Measurements from ENCODE around the gene CHN2.
A peak's percentile ranks its signal among the peaks of the same experiment; 100 is the strongest.

Gene CHN2

DNA sequence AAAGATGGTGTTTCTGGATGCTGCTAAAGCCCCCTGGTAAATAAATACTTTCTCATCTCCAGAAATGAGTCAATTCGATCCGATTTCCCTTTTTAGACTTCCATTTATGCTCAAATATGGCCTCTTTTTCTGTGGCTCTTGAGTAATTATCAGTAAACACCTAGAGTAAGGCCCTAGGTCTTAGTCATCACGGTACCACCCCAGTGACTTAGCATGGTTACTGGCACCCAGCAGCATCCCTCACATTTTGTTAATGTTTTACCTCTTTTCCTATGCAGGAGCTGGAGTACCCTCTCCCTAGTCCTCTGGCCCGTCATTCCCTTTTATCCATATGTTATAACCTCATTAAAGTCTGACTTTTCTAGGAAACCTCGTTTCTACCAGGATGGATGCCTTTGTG lies 19.5 kb downstream of the CHN2 start:
- Histone ChIP-seq H3K27ac (no peak overlapping the region), H3K4me3 (no peak overlapping the region)

DNA sequence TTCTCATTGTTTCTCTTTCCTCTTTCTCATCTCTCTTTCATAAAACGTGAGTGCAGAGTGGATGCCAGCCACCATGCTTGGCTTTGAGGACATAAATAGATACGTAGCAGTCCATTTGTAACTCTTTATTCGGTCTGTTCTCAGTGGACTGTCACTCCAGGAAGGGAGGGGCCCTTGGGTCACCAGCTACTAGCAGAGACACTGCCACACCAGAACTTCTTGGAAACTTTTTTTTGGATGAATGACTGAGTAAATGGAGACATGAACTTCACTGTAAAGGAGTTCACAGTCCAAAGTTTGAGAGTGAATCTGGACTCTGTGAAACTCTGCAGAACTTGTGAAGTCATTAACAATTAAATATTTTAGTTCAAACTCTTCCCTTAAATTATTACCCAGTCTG lies 20.2 kb downstream of the CHN2 start:
- H3K4me3 ChIP-seq: no peak overlapping the region

DNA sequence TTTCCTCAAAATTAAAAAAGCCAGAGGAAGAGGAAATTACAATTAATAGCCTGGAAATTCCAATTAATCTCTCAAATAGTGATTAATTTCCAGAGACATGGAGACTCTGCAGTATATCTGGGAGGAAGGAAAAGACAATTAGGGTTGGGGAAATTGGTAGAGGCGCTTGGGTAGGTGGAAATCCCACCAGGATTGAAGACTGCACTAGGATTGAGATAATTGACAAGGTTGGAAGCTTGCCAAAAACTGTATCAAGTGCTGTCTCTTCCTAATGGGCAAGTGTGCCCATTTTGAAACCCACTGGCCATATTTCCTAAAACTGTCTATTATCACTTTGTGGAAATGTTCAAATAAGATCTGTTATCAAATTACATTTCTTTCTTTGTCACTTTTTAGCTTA lies 21.6 kb downstream of the CHN2 start:
- no peak overlapping the region for H3K27ac ChIP-seq
- no peak overlapping the region for H3K4me3 ChIP-seq

More for the DNA sequence above, 20.2 kb downstream of the CHN2 start:
- H3K27ac ChIP-seq: no peak overlapping the region

DNA sequence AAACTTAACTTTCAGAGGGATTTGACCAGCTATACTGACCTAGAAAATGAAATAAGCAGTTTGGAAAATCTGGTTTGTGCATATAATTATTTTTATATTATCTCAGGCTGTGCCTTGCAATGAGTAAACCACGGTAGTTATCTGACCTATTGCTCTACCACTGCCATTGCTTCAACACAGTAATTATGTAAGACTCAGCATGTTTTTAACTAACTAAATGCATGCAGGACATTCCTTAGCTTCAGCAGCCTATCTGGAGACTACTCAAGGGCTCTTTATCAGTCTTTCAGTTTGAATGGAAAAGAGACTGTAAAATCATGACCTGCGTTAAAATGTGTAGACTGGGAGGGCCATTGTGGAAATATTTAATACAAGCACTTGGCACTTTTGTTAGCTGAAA lies 22.5 kb downstream of the CHN2 start:
- Histone ChIP-seq H3K4me3 (no peak overlapping the region), H3K27ac (no peak overlapping the region)

DNA sequence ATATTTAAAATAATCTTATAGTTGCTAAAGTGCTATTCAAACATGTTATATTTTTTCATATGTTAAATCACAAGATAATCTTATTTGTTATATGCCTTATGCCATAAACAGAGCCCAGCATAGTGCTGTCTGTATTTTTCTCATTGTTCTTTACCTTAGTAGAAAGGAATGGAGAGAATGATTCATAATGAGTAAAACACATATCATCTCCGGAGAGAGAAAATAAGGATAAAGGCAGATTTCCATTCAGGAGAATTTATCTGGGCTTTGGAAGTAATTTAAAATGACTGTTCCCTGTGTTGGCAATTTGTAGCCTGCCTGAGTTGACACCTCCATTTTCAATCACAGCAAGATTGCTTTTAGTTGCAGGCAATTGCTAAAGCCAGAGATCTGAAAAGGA lies 30.2 kb downstream of the CHN2 start:
- H3K4me3 ChIP-seq: no peak overlapping the region
- H3K27ac ChIP-seq: no peak overlapping the region

DNA sequence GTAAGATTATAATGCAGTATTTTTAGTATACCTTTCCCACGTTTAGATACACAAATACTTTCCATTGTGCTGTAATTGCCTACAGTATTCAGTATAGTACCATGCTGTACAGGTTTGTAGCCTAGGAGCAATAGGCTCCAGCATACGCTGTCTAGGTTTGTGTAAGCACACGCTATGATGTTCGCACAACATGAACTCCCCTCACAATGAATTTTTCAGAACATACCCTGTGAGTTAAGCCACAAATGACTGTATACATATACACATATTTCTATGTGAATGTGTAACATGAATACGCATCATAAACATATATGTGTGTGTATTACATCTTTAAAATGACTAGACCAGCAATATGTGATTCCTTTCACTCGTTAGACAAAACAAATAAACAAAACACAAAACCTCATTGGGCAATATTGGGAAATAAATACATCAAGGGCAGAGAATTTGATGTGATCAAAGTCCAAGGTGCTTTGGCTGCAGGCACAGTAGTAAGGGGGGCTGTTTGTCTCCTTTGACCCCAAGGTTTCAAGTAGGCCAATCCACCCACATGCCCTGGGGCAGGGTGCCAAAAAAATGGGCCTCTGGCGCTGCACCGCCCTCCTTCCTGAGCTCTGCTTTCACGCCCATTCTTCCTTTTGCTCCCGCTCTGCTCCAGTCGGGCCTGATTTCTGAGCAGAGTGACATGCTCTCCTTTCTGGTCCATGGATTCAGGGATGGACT lies 33.9 kb downstream of the CHN2 start:
- no peak overlapping the region for H3K27ac ChIP-seq

DNA sequence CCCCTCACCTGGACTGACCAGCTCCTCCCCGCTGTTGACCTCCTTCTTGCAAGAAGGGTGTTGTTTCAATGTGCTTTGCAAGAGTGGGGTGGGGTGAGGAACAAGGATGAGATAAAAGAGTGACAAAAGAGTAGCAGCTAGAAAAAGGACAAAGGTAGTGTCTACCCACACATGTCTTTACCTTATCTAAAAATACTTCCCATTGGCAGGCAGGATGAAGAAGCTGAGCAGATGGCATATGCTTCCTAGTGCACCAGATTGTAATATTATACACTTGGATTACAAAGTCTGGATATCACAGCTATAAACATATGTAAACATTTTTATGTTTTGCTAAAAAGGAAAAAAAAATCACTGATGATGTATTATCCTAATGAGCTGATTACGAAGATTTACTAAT lies 34.5 kb downstream of the CHN2 start:
- no peak overlapping the region for H3K4me3 ChIP-seq
- H3K27ac ChIP-seq: no peak overlapping the region

More for the DNA sequence above, 33.9 kb downstream of the CHN2 start:
- H3K4me3 ChIP-seq: no peak overlapping the region

DNA sequence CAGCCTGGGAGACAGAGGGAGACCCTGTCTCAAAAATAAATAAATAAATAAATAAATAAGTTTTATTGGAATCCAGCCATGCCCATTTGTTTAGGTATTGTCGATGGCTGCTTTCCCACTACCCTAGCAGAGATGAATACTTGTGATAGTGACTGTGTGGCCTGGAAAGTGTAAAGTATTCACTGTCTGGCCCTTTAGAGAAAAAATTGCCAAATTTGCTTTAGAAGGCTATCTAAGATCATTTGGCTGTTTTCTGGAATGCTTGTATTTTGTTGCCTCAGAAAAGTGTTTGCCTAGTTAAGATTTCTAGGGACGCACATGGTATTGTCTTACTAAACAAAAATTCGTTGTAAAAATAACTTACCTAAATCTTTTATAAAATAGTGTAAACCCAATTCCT lies 35.4 kb downstream of the CHN2 start:
- no peak overlapping the region for H3K27ac ChIP-seq
- no peak overlapping the region for H3K4me3 ChIP-seq

DNA sequence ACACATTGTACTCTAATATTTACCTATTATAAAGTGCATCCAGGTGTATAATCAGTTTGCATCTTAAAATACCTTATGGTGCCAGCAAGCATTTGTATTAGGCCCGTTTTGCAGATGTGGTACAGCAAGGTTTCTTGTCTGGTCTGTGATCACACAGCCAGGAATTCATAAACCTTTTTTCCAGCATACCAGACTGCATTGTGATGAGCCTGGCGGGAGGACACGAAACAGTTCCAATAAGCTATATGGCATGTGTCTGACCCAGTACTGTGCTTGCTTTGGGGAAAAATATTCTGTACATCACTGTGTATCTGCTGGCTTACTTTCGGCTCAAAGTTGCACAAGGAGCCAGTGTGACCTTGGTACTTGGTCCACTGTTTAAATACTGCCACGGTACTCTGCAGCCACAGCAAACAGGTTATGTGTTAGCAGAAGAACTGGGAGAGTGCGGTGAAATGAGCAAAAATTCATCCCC lies 36.3 kb downstream of the CHN2 start:
- H3K27ac ChIP-seq: no peak overlapping the region
- no peak overlapping the region for H3K4me3 ChIP-seq

DNA sequence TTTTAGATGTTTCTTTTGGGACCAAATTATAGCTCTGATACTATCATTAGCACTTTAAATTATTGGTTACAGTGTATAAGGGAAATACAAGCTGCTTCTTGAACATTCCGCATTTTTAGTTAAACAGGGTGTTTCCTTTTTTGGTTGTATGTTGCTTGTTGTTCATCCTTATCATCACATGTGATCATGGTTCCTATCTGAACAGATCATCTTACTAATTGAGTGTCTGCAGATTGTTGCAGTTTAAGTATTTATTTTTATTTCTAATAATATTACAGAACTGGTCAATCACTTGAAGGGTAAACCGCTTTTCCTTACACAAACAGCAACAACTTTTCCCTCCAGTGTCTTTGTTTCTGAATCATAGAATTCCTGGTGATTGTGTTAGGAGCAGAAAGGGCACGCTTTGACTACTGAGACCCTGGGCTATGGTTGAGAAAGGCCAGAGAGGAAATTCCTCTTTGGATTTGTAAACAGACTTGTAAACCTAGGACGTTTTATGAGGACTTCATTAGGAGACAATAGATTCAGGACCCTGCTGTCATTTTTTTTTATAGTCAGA lies 37.2 kb downstream of the CHN2 start:
- Histone ChIP-seq H3K4me3 (no peak overlapping the region), H3K27ac (no peak overlapping the region)

DNA sequence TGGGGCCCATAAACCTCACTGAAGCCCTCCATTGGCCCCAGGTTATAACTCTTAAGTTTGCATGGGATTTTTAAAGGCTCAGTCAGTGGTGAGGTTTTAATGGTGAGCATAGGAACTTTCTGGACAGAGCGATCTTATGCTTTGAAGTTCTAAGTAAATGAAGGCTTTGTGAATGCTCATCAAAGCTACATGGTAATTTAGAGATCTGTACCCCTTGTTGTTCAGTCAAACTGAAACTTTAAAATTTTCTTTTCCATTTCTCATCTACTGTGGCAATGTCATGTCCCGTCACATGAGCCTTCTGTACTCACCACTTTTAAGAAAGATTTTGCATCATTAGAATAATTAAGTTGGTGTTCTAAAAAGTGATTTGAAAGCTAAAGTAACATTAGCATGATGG lies 39.9 kb downstream of the CHN2 start:
- Histone ChIP-seq H3K4me3 (no peak overlapping the region), H3K27ac (no peak overlapping the region)

DNA sequence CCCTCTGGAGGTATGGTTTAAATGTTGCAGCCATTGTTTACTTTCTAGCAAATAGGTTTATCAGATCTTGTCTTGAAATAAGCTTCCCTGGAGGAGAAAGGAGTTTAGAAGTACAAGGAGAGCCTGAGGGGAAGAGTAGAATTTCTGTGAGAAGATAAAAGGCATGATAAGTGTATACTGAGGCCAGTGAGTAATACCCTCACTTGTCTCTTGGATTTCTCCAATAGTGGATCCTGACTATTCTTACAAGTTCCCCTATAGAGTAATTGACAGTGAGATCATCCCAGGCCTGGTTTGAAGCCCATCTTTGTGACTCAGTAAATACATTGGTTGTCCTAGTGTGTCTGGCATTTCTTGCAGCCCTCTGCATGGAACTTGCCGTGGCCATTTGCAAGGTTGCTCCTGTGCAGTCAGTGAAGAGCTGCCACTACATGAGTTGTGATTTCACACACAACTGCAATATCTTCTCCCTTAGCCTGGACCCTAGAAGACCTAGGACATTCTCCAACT lies 41.6 kb downstream of the CHN2 start:
- Histone ChIP-seq H3K27ac (no peak overlapping the region), H3K4me3 (no peak overlapping the region)

DNA sequence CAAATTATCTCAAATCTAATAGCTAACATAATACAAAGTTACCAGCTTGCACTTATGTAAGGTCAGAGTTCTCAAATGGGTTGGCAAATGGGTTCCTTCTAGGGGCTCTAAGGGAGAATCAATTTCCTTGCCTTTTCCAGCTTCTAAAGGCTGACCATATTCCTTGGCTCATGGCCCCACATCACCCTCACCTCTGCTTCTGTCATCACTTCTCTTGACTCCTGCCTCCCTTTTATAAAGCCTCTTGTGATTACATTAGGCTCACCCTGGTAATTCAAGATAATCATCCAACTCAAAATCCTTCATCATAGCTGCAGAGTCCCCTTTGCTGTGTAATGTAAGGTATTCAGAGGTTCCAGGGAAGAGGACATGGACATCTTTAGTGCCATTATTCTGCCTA lies 42.1 kb downstream of the CHN2 start:
- no peak overlapping the region for H3K27ac ChIP-seq

DNA sequence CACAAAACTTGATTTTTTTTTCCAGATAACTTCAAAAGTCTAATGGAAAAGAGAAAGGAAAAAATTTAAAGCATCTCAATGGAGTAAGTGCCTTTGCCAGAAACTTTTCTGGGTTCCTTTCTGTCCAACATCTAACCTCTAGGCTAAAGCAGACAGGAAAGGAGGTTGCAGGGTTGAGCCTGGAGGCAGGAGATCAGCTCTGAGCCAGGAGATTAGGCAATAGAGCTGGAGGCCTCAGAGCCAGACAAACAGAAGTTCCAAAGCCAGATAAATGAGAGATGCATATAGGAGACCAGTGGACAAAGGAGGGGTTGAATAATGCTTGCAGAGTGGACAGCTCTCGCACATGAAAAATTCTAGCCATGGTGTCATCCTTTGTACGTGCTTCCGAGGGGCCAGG lies 42.9 kb downstream of the CHN2 start:
- Histone ChIP-seq H3K27ac (no peak overlapping the region), H3K4me3 (no peak overlapping the region)

More for the DNA sequence above, 42.1 kb downstream of the CHN2 start:
- H3K4me3 ChIP-seq: no peak overlapping the region

DNA sequence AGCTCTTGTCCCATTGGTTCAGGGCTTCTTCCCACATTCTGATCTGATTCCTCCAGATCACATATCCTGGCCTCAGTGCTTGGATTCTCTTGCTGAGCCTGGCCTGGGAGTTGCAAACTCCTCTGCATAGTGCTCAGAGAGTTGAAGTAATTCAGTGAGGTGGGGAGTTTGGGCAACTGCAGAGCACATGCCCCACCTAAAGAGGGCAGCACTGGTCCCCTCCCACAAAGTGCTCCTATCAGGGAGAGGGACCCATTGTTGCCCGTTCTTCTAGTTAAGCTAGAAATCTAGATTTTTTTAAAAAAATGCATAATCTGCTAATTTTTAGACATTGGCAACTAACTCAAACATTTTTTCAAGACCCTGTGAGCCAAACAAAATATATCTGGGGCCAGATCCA lies 45.1 kb downstream of the CHN2 start:
- no peak overlapping the region for H3K27ac ChIP-seq
- H3K4me3 ChIP-seq: no peak overlapping the region

DNA sequence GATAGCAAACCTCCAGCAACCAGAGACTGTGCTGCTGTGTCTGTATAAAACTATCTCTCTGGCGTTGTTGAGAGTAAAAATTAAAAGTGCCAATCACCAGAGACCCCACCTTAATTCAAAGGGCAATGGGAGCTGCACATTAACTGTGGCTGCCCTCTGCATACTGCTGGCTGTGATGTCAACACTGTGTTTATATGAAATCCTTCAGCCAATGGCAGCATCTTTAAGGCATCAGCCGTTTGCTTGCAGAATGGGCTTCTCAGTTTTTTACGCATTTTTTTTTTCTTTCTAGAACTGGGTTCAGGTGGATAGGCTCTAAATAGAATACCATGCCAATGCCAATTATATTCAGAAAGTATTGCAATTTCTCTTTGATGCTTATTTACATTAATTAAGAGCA lies 47.7 kb downstream of the CHN2 start:
- Histone ChIP-seq H3K4me3 (no peak overlapping the region), H3K27ac (no peak overlapping the region)

DNA sequence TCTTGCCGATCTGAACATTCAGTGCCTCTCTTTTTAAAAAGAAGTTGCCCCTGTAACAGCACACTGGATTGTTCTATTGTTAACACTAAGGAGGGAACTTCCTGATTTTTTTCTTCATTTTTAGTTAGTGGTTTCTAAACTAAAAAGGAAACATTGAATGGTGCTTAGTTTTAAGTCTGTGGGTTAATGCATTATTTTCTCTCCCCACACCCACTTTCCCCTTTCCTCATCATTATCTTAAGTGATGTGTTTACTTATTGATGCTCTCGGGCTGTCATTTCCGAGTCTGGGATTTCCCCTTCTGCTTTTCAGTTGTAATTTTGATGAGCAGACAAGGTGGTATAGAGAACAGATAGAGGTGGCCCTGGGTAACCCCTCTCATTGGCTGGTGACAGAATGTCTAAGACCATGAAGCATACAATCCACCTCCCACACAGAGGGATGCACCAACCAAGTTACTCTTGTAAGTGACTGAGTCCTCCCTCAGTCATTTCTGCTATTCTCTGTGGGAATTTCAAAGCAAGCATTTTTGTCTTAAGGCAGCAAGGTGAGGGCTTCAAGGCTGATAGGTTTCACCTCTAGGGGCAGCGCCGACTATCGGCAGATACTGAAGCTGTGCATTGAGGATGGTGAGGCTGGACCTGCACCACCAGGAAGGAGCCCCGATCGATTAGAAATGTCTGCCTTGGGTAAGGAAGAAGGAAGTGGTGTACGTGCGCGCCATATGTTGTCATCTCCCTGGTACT lies 49.5 kb downstream of the CHN2 start:
- H3K4me3 ChIP-seq: no peak overlapping the region
- no peak overlapping the region for H3K27ac ChIP-seq

DNA sequence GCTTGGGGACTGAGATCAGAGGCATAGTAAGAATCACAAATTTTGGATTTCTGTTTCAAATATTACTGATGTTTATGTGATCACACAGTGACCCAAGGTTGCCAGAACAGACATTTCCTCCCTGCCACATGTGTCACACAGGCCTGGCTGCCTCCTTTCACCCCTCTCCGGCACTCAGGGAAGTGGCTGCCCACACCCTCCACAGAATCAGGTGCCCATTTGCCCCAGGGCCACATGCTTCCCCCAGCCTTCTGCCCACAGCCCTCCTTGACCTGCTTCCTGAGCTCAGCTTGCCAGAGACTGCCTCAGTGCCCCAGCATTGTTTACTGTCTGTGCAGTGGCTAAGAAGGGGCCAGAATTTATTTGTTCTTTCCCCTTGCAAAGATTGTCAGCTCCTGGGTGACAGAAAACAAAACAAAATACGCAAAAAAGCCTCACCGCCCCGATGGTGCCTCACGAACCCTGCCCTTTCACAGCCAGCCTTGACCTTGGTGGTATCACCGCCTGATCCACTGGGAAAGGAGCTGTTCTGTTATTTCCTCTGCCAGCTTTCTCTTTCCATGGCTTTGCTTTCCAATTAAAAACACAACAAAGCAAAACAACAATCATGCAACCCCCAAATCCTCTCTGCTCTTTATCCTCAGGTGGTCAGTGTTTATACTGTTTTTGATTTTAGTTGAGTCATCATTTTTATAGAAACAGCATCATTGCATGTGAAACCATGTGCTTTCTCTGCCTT lies 52.8 kb downstream of the CHN2 start:
- Histone ChIP-seq H3K27ac (peak overlapping the region in 1 of 21 experiments; percentile 44), H3K4me3 (no peak overlapping the region)

DNA sequence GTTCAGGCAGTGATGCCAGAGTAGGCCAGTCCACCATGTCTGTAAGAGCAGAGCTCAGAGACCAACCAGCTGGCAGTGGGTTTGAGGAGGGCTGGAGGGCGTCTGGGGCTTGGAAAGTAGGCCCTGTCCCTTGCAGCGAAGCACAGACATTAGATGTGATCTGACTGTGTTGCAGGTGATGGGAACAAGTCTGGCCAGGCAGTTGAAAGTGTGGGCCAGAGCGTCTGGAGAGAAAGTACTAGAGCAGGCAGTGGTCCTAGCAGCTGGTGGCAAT lies 53.3 kb downstream of the CHN2 start:
- H3K27ac ChIP-seq: peak overlapping the region in 1 of 21 experiments; percentile 38
- no peak overlapping the region for H3K4me3 ChIP-seq

DNA sequence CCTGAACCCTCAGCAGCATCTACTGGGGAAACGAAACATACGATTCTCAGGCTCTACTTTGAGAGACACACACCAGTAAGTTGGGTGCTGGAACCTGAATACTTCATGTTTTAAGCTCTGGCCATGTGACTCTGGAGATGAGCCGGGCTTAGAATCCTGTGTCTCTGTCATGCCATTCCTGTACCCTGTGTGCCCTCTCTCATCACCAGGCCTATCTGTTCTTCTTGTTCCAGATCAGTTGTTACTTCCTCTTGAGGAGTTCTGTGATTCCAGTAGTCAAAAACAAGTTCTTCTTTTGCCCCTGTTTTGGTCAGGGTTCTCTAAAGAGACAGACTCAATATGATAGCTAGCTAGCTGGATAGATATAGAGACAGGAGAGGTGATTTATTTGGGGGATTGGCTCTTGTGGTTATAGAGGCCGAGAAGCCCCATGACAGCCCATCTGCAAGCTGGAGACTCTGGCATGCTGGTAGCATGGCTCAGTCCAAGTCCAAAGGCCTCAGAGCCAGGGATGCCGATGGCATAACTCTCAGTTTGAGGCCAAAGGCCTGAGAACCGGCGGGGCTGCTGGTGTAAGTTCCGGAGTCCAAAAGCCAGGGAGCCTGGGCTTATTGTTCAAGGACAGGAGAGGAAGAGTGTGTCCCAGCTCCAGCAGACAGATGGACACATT lies 54.3 kb downstream of the CHN2 start:
- Histone ChIP-seq H3K4me3 (no peak overlapping the region), H3K27ac (no peak overlapping the region)

All from skin epidermis (tissue), 12 donors.